HL-60 (cell line): ENCODE results near the gene TESK2.

Source experiments
- CTCF ChIP-seq: IDR thresholded peaks from one replicate; pipeline ENCODE4 v1.5.1; 2011; ENCODE audit warnings: low read length, control low read depth, inconsistent platforms; ENCODE audit not compliant: insufficient read depth
- POLR2AphosphoS5 ChIP-seq: IDR thresholded peaks from 2 replicates; pipeline ENCODE4 v1.6.1; 2012; ENCODE audit warnings: low read depth
- TF ChIP-seq, protein P1 (sequence below): IDR thresholded peaks from 2 replicates; pipeline ENCODE4 v1.6.1; 2012; ENCODE audit warnings: low read depth; ENCODE audit not compliant: insufficient replicate concordance

DNA sequence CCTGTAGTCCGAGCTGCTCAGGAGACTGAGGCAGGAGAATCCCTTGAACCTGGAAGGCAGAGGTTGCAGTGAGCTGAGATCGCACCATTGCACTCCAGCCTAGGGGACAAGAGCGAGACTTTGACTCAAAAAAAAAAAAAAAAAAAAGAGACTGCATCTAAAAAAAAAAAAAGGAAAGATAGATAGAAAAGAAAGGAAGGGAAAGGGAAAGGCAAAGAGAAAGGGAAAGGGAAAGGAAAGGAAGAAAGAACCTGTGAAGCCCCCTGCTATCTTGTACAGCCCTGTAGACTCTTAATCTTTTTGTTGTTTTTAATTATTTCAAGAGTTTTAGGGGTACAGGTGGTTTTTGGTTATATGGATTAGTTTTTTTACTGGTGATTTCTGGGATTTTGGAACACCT lies 104.7 kb downstream of the TESK2 start:
- TF ChIP-seq CTCF: no peak
- TF ChIP-seq, protein P1, sequence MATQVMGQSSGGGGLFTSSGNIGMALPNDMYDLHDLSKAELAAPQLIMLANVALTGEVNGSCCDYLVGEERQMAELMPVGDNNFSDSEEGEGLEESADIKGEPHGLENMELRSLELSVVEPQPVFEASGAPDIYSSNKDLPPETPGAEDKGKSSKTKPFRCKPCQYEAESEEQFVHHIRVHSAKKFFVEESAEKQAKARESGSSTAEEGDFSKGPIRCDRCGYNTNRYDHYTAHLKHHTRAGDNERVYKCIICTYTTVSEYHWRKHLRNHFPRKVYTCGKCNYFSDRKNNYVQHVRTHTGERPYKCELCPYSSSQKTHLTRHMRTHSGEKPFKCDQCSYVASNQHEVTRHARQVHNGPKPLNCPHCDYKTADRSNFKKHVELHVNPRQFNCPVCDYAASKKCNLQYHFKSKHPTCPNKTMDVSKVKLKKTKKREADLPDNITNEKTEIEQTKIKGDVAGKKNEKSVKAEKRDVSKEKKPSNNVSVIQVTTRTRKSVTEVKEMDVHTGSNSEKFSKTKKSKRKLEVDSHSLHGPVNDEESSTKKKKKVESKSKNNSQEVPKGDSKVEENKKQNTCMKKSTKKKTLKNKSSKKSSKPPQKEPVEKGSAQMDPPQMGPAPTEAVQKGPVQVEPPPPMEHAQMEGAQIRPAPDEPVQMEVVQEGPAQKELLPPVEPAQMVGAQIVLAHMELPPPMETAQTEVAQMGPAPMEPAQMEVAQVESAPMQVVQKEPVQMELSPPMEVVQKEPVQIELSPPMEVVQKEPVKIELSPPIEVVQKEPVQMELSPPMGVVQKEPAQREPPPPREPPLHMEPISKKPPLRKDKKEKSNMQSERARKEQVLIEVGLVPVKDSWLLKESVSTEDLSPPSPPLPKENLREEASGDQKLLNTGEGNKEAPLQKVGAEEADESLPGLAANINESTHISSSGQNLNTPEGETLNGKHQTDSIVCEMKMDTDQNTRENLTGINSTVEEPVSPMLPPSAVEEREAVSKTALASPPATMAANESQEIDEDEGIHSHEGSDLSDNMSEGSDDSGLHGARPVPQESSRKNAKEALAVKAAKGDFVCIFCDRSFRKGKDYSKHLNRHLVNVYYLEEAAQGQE: no peak
- TF ChIP-seq POLR2AphosphoS5: no peak
